ENCODE data around the gene GRIK4. TPM values are rescaled to one million over a fixed set of nuclear protein-coding genes. Genes with fewer than 3 reads are reported as not detected.

GRIK4 gene
- total and polyA plus RNA-seq, 2 of the 4 experiments (the other 2 are of a cell fraction): 0.18 to 0.38 TPM

- Histone ChIP-seq H2BK15ac (ENCODE audit: low read depth, low read length) (no peak overlapping the region), H3K79me1 (ENCODE audit: low read depth in 1 of 2, low read length in 2 of 2) (no peaks in the 10 kb centered on the region), H3K9me3 (ENCODE audit: control insufficient read depth, insufficient read depth, low read length) (no peaks in the 10 kb centered on the region), H3K27me3 (ENCODE audit: control insufficient read depth, insufficient read depth, low read length) (peaks cover 7% of the 10 kb centered on the region), H4K20me1 (ENCODE audit: insufficient read depth, low read length) (peaks cover 5% of the 10 kb centered on the region; the same call in 1 of the 2 replicates), H3K18ac (ENCODE audit: low read depth, low read length) (no peak overlapping the region), H3K9ac (ENCODE audit: low read depth, low read length) (no peak overlapping the region), H2AFZ (replicated peaks; ENCODE audit: low read length, poor library complexity) (no peak overlapping the region), H3K36me3 (ENCODE audit: control insufficient read depth, insufficient read depth, low read length) (no peaks in the 10 kb centered on the region), H3K4me3 (ENCODE audit: insufficient read depth, low read depth, low read length) (no peak overlapping the region), H2AK5ac (ENCODE audit: low read depth, low read length) (no peak overlapping the region), H3K27ac (ENCODE audit: insufficient read depth, low read length) (no peak overlapping the region), H4K5ac (ENCODE audit: low read depth, low read length) (no peak overlapping the region), H2AK9ac (replicated peaks; ENCODE audit: low read depth, low read length, poor library complexity) (no peak overlapping the region), H2BK120ac (ENCODE audit: low read depth, low read length) (no peak overlapping the region), H4K91ac (ENCODE audit: insufficient read depth, low read depth, low read length) (no peak overlapping the region), H3K56ac (ENCODE audit: extremely low read depth, insufficient read depth, low read length) (no peak overlapping the region), H3K9me1 (ENCODE audit: insufficient read depth, low read length) (peaks cover 7% of the 10 kb centered on the region; the same call in 1 of the 2 replicates), H3K14ac (replicated peaks; ENCODE audit: low read depth, low read length) (no peak overlapping the region), H2BK5ac (ENCODE audit: low read depth, low read length, poor library complexity, severe bottlenecking) (no peak overlapping the region), H3K4me2 (ENCODE audit: low read depth, low read length) (no peak overlapping the region), H2BK20ac (ENCODE audit: low read depth, low read length) (no peak overlapping the region), H4K8ac (ENCODE audit: low read depth in 2 of 2, low read length in 2 of 2) (no peak overlapping the region), H3K4ac (ENCODE audit: low read depth, low read length) (no peak overlapping the region), H3K23ac (ENCODE audit: low read depth, low read length) (no peak overlapping the region), H3K4me1 (ENCODE audit: control insufficient read depth, insufficient read depth, low read length) (peaks cover 6% of the 10 kb centered on the region; the same call in 1 of the 2 replicates)
- intact Hi-C loops (cut with micrococcal nuclease) (loop anchor here (10.0 kb wide), 1 partner anchor 1105 kb away; no protein-coding TSS in a partner anchor), in situ Hi-C loops (cut with MboI; ENCODE audit: low sequenced_read_pairs) (no loop called here), dilution Hi-C loops (cut with HindIII; ENCODE audit: low sequenced_read_pairs, unreplicated experiment) (no loop called here)
- peak; percentile 39; the same call in 1 of the 2 replicates for ATAC-seq (ENCODE audit: low read depth)
- no peak for TF ChIP-seq CTCF (conservative IDR thresholded peaks at IDR 0.05; ENCODE audit: low read depth, low read length)
- TF ChIP-seq RFX5 (IDR thresholded peaks at IDR 0.05; ENCODE audit: low read depth, low read length): no peak
- WGBS, 2 experiments (ENCODE audit: extremely low coverage in 2 of 2, insufficient read length in 1 of 2): no CpG with 5 or more reads among the region's 2 CpGs
- ChIA-PET POLR2A (ENCODE audit: unreplicated experiment) (no interaction called here), CTCF (no interaction called here)
- BruUV-seq (replicated peaks): no TSS peak
- DNase-seq: peak; percentile 51
These were observed 298.7 kb downstream of the GRIK4 start for GRCh38 chr11:120810251-120810650.
